Fibroblast of villous mesenchyme (primary cell): ENCODE results near the gene RBM39. TPM values are rescaled to one million over a fixed set of nuclear protein-coding genes. Genes with fewer than 3 reads are reported as not detected.
"Not testable (repeated sequence)": the region's sequence is repeated elsewhere in the genome, so short reads cannot be mapped to it uniquely, and the experiment has no call there.

Experiments used
- DNase-seq: peaks from one replicate; pipeline ENCODE4 v3.0.0-alpha.2; 2010; ENCODE audit warnings: low read depth
- H3K4me3 ChIP-seq: 2 replicates; pipeline ENCODE4 v1.5.1; 2011; ENCODE audit warnings: low read depth, mild to moderate bottlenecking, low read length
- total RNA-seq: library from RNA; depleted of rRNA; stranded (reverse); fragments of >200 nt; gene quantifications from 2 replicates; pipeline ENCODE4 v1.2.3, GENCODE V29; 2012
- TF ChIP-seq, protein P1 (sequence below): IDR thresholded peaks from 2 replicates; pipeline ENCODE4 v1.5.1; 2012; ENCODE audit warnings: low read depth, mild to moderate bottlenecking, low read length; ENCODE audit not compliant: insufficient read depth

Gene RBM39
- total RNA-seq, 1 donor: 372 TPM

DNA sequence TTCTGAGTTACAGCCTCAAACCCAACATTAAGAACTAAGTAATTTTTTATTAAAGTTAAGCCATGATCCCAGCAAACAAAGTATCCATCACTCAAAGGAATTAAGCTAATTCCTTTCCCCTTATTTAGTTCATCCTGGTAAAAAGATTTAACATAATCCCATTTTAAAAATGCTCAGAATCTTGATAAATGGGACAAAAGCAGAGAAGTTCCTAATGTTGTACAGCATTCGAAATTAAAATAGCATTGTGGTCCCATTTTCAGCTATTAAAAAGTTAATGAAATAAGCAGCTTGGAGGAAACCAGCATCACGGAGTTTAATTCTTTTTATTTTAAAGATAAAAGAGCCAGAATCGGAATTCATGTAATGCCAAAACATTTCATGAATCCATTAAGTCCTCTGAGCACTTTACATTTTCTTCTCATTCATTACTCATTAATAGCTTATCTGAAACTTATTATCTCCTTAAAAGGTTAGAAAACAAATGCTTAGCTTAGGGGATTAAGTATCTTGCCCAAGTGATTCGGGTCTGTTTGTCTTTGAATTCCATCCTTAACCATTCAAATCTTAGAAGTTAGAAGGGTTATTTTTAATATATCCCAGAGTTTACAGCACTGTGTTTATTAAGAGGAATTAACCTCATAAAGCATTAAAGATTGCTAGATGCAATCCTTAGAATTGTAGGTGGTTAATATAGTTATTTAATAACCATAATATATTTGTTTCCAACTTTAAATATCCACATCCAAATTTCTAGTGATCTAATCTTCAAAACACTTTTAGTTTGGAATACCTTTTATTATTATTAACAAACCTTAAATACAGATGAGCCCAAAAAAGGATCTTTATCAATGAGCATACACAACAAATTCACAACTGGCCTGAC, 11.2 kb downstream of the RBM39 start:
- TF ChIP-seq, protein P1, sequence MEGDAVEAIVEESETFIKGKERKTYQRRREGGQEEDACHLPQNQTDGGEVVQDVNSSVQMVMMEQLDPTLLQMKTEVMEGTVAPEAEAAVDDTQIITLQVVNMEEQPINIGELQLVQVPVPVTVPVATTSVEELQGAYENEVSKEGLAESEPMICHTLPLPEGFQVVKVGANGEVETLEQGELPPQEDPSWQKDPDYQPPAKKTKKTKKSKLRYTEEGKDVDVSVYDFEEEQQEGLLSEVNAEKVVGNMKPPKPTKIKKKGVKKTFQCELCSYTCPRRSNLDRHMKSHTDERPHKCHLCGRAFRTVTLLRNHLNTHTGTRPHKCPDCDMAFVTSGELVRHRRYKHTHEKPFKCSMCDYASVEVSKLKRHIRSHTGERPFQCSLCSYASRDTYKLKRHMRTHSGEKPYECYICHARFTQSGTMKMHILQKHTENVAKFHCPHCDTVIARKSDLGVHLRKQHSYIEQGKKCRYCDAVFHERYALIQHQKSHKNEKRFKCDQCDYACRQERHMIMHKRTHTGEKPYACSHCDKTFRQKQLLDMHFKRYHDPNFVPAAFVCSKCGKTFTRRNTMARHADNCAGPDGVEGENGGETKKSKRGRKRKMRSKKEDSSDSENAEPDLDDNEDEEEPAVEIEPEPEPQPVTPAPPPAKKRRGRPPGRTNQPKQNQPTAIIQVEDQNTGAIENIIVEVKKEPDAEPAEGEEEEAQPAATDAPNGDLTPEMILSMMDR: no peak
- no peak overlapping the region for H3K4me3 ChIP-seq
- no peak for DNase-seq

GRCh38 chr20:35729836-35730582, 12.1 kb downstream of the RBM39 start:
- H3K4me3 ChIP-seq: no peak overlapping the region
- TF ChIP-seq, protein P1: no peak
- DNase-seq: no peak

- no peak for DNase-seq
- TF ChIP-seq, protein P1: no peak
- H3K4me3 ChIP-seq: no peak overlapping the region
Observed at GRCh38 chr20:35729283-35729807, 12.7 kb downstream of the RBM39 start.

- H3K4me3 ChIP-seq: no peak overlapping the region
- DNase-seq: no peak
- TF ChIP-seq, protein P1: no peak
Observed at GRCh38 chr20:35726842-35727711, 15.0 kb downstream of the RBM39 start.

- DNase-seq: no peak
- TF ChIP-seq, protein P1: no peak
- no peak overlapping the region for H3K4me3 ChIP-seq
Observed at GRCh38 chr20:35724321-35725230, 17.5 kb downstream of the RBM39 start.

- H3K4me3 ChIP-seq, DNase-seq: not testable (repeated sequence)
Observed at GRCh38 chr20:35723652-35724320, 18.3 kb downstream of the RBM39 start.

DNA sequence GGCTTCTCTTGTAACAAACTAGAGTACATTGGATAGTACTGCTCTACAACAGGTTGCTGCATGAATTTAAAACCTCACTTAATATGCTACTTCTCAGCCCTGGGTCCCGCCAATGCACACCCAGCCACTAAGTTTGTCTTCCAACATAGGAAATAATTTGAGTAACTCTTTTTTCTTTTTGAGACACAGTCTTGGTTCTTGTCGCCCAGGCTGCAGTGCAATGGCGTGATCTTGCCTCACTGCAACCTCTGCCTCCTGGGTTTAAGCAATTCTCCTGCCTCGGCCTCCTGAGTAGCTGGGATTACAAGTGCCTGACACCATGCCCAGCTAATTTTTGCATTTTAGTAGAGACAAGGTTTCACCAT, 18.8 kb downstream of the RBM39 start:
- H3K4me3 ChIP-seq, DNase-seq: not testable (repeated sequence)
